Neural progenitor cell (in vitro differentiated cells): Measurements from ENCODE around the gene PLXDC2. TPM values are rescaled to one million over a fixed set of nuclear protein-coding genes. Genes with fewer than 3 reads are reported as not detected.

Experiments
- DNase-seq: peaks from one replicate; pipeline ENCODE4 v3.0.0-alpha.2; 2016; ENCODE audit warnings: low spot score
- H2AFZ ChIP-seq: fragments of 200-600 bp; sonication (generic); replicated peaks from 2 replicates; pipeline ENCODE4 v1.6.1; 2016; ENCODE audit warnings: antibody characterized with exemption
- H3F3A ChIP-seq: fragments of 200-600 bp; sonication (generic); 2 replicates; pipeline ENCODE4 v1.6.1; 2016; ENCODE audit warnings: antibody characterized with exemption, low read depth
- H3K27ac ChIP-seq: fragments of 200-600 bp; sonication (generic); 2 replicates; pipeline ENCODE4 v1.5.1; 2016; ENCODE audit warnings: mild to moderate bottlenecking
- H3K27me3 ChIP-seq: fragments of 200-600 bp; sonication (generic); 2 replicates; pipeline ENCODE4 v1.6.1; 2016; ENCODE audit warnings: mild to moderate bottlenecking, moderate library complexity
- H3K36me3 ChIP-seq: fragments of 200-600 bp; sonication (generic); 2 replicates; pipeline ENCODE4 v1.5.1; 2016
- H3K4me1 ChIP-seq: fragments of 200-600 bp; sonication (generic); 2 replicates; pipeline ENCODE4 v1.6.1; 2016; ENCODE audit warnings: mixed run types
- H3K4me2 ChIP-seq: fragments of 200-600 bp; sonication (generic); 2 replicates; pipeline ENCODE4 v1.6.1; 2016
- H3K4me3 ChIP-seq: fragments of 200-600 bp; sonication (generic); 2 replicates; pipeline ENCODE4 v1.5.1; 2016
- H3K79me2 ChIP-seq: fragments of 200-600 bp; sonication (generic); 2 replicates; pipeline ENCODE4 v1.6.1; 2016; ENCODE audit warnings: low read depth
- H3K9ac ChIP-seq: fragments of 200-600 bp; sonication (generic); 2 replicates; pipeline ENCODE4 v1.6.1; 2016
- H3K9me3 ChIP-seq: fragments of 200-600 bp; sonication (generic); 2 replicates; pipeline ENCODE4 v1.5.1; 2016; ENCODE audit warnings: low read depth
- H4K20me1 ChIP-seq: fragments of 200-600 bp; sonication (generic); 2 replicates; pipeline ENCODE4 v1.6.1; 2016; ENCODE audit warnings: low read depth
- H3K27ac Mint-ChIP-seq: 3 replicates; pipeline ENCODE4 v1.8.0; 2021; ENCODE audit warnings: mixed read lengths
- H3K27me3 Mint-ChIP-seq: 2 replicates; pipeline ENCODE4 v1.8.0; 2022; ENCODE audit warnings: low read depth, mild to moderate bottlenecking, inconsistent platforms, moderate library complexity, mixed read lengths; ENCODE audit not compliant: insufficient read depth
- H3K36me3 Mint-ChIP-seq: 3 replicates; pipeline ENCODE4 v1.8.0; 2021; ENCODE audit warnings: mixed read lengths
- H3K4me1 Mint-ChIP-seq: 3 replicates; pipeline ENCODE4 v1.8.0; 2021; ENCODE audit warnings: mixed read lengths
- H3K4me3 Mint-ChIP-seq: 3 replicates; pipeline ENCODE4 v1.8.0; 2021; ENCODE audit warnings: mild to moderate bottlenecking, moderate library complexity, mixed read lengths
- H3K9me3 Mint-ChIP-seq: 3 replicates; pipeline ENCODE4 v1.8.0; 2020; ENCODE audit warnings: mixed read lengths
- EZH2 ChIP-seq: fragments of 200-600 bp; sonication (generic); IDR thresholded peaks from 2 replicates; pipeline ENCODE4 v1.6.1; 2017; ENCODE audit warnings: antibody characterized with exemption, mild to moderate bottlenecking, moderate library complexity
- EZH2phosphoT487 ChIP-seq: fragments of 200-600 bp; sonication (generic); IDR thresholded peaks from 2 replicates; pipeline ENCODE4 v1.6.1; 2017; ENCODE audit warnings: antibody characterized with exemption
- total RNA-seq: library from RNA; depleted of rRNA; stranded (reverse); fragments of >200 nt; gene quantifications from 2 replicates; pipeline ENCODE4 v1.2.3, GENCODE V29; 2015; ENCODE audit warnings: low replicate concordance
- TF ChIP-seq, protein P1 (sequence below): fragments of 200-600 bp; sonication (generic); IDR thresholded peaks from 2 replicates; pipeline ENCODE4 v1.5.1; 2017; ENCODE audit warnings: antibody characterized with exemption, mild to moderate bottlenecking

The PLXDC2 gene
- total RNA-seq, 1 donor from 2014 or later, result 44.2 TPM

DNA sequence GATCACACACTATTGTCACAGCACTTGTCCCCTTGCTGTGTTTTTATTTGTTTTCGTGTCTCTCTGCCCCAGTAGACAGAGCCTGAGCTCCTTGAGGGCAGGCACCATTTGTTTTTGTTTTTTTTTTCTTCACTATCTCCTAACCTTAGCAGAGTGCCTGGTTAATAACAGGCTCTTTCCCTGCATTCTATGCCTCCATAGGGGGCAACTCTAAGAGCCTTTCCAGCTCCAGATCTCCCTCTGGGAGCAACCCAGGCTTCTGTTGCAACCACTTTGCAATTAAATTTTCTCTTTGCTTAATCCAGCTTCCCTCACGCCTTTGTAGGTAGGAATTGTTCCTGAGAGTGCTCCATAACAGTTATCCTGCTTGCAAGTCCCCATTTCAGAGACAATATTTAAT is 148.4 kb downstream of the PLXDC2 start:
- H3K4me1 ChIP-seq, result peaks cover 47% of the 10 kb centered on the region
- DNase-seq, result peak; percentile 75
- no peaks in the 10 kb centered on the region for H4K20me1 ChIP-seq
- no peak overlapping the region for H3K9ac ChIP-seq
- no peaks in the 10 kb centered on the region for H3K36me3 ChIP-seq
- no peak overlapping the region for H3K4me3 ChIP-seq
- no peaks in the 10 kb centered on the region for H3K27me3 ChIP-seq
- Mint-ChIP-seq H3K4me1 (peaks cover 34% of the 10 kb centered on the region), H3K27me3 (peaks cover 2% of the 10 kb centered on the region), H3K9me3 (peaks cover 12% of the 10 kb centered on the region), H3K27ac (peak overlapping the region; percentile 2), H3K4me3 (no peak overlapping the region), H3K36me3 (peaks cover 14% of the 10 kb centered on the region)
- H3K9me3 ChIP-seq, result peaks cover 4% of the 10 kb centered on the region
- H3F3A ChIP-seq, result peaks cover 51% of the 10 kb centered on the region
- H2AFZ ChIP-seq, result no peak overlapping the region
- TF ChIP-seq, protein P1, sequence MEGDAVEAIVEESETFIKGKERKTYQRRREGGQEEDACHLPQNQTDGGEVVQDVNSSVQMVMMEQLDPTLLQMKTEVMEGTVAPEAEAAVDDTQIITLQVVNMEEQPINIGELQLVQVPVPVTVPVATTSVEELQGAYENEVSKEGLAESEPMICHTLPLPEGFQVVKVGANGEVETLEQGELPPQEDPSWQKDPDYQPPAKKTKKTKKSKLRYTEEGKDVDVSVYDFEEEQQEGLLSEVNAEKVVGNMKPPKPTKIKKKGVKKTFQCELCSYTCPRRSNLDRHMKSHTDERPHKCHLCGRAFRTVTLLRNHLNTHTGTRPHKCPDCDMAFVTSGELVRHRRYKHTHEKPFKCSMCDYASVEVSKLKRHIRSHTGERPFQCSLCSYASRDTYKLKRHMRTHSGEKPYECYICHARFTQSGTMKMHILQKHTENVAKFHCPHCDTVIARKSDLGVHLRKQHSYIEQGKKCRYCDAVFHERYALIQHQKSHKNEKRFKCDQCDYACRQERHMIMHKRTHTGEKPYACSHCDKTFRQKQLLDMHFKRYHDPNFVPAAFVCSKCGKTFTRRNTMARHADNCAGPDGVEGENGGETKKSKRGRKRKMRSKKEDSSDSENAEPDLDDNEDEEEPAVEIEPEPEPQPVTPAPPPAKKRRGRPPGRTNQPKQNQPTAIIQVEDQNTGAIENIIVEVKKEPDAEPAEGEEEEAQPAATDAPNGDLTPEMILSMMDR, result no peak
- peak overlapping the region; percentile 44 for H3K27ac ChIP-seq
- peak overlapping the region; percentile 36 for H3K4me2 ChIP-seq
- peaks cover 61% of the 10 kb centered on the region for H3K79me2 ChIP-seq

DNA sequence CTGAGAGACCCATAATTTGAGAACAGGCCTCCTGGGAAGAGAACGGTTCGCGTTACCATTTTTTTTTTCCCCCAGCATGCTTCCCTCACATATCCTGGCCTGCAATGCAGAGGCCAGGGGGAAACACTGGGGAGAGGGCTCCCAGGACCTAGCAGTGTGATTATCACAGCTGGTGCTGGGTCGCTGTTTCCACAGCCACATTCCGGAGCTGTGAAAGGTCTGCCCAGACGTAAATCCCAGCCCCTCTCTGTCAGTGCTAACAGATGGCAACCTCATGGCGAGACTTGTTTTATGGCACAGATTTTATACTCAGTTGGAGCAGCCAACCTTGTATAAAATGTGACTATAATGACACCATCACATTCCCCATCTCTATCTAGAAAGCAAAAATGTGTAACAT is 150.5 kb downstream of the PLXDC2 start:
- peak; percentile 84 for DNase-seq
- Mint-ChIP-seq H3K9me3 (peaks cover 8% of the 10 kb centered on the region), H3K27ac (peak overlapping the region; percentile 35), H3K27me3 (peaks cover 2% of the 10 kb centered on the region), H3K36me3 (peaks cover 12% of the 10 kb centered on the region), H3K4me1 (peaks cover 34% of the 10 kb centered on the region), H3K4me3 (no peak overlapping the region)
- Histone ChIP-seq H3K4me2 (peak overlapping the region; percentile 67), H3F3A (peaks cover 51% of the 10 kb centered on the region), H4K20me1 (no peaks in the 10 kb centered on the region), H2AFZ (no peak overlapping the region), H3K36me3 (no peaks in the 10 kb centered on the region), H3K79me2 (peaks cover 52% of the 10 kb centered on the region), H3K27me3 (no peaks in the 10 kb centered on the region), H3K4me3 (peak overlapping the region; percentile 16), H3K27ac (peak overlapping the region; percentile 87), H3K9ac (no peak overlapping the region), H3K9me3 (peaks cover 4% of the 10 kb centered on the region), H3K4me1 (peaks cover 39% of the 10 kb centered on the region)
- TF ChIP-seq EZH2phosphoT487 (no peak), EZH2 (no peak)
- TF ChIP-seq, protein P1, result no peak

DNA sequence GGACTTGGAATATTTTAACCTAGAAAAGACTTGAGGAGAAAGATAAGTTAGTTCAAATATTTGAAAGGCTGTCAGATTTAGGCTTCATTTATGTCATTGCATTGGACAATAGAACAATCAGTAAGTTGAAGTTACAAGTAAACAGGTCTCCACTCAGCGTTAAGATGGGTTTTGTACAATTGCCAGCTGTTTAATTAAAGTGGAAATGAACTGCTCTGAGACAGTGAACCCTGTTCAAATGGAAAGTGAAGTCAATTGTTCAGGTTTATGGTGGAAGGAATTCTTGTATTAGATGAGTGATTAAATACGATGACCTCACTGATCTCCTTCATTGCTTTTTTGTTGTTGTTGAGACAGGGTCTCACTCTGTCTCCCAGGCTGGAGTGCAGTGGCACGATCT is 151.7 kb downstream of the PLXDC2 start:
- H3K27me3 ChIP-seq, result no peaks in the 10 kb centered on the region
- Mint-ChIP-seq H3K27me3 (no peaks in the 10 kb centered on the region), H3K27ac (peak overlapping the region; percentile 47), H3K4me3 (no peak overlapping the region), H3K9me3 (peaks cover 3% of the 10 kb centered on the region), H3K36me3 (peaks cover 7% of the 10 kb centered on the region), H3K4me1 (peaks cover 31% of the 10 kb centered on the region)
- no peak for DNase-seq
- peaks cover 4% of the 10 kb centered on the region for H3K9me3 ChIP-seq
- H3K4me1 ChIP-seq, result peaks cover 39% of the 10 kb centered on the region
- no peaks in the 10 kb centered on the region for H4K20me1 ChIP-seq
- H3K27ac ChIP-seq, result peak overlapping the region; percentile 87
- H3K79me2 ChIP-seq, result peaks cover 51% of the 10 kb centered on the region
- no peak overlapping the region for H3K9ac ChIP-seq
- TF ChIP-seq EZH2phosphoT487 (no peak), EZH2 (no peak)
- TF ChIP-seq, protein P1, result no peak
- no peak overlapping the region for H2AFZ ChIP-seq
- H3K36me3 ChIP-seq, result no peaks in the 10 kb centered on the region
- H3K4me3 ChIP-seq, result no peak overlapping the region
- peak overlapping the region; percentile 67 for H3K4me2 ChIP-seq
- H3F3A ChIP-seq, result peaks cover 49% of the 10 kb centered on the region
